Stimulated activated CD4-positive, alpha-beta T cell treated with anti-CD3 and anti-CD28 coated beads, TNF-alpha, amount 100 ng/mL, for 4 hours (primary cell): ENCODE results near the gene CCDC142.
"Not testable (repeated sequence)": the region's sequence is repeated elsewhere in the genome, so short reads cannot be mapped to it uniquely, and the experiment has no call there.

Source experiments
- DNase-seq, 3 experiments: peaks; one replicate each; pipeline ENCODE4 v3.0.0-alpha.2; 2020; ENCODE audit warnings: low read depth in 3 of 3

Gene CCDC142

DNA sequence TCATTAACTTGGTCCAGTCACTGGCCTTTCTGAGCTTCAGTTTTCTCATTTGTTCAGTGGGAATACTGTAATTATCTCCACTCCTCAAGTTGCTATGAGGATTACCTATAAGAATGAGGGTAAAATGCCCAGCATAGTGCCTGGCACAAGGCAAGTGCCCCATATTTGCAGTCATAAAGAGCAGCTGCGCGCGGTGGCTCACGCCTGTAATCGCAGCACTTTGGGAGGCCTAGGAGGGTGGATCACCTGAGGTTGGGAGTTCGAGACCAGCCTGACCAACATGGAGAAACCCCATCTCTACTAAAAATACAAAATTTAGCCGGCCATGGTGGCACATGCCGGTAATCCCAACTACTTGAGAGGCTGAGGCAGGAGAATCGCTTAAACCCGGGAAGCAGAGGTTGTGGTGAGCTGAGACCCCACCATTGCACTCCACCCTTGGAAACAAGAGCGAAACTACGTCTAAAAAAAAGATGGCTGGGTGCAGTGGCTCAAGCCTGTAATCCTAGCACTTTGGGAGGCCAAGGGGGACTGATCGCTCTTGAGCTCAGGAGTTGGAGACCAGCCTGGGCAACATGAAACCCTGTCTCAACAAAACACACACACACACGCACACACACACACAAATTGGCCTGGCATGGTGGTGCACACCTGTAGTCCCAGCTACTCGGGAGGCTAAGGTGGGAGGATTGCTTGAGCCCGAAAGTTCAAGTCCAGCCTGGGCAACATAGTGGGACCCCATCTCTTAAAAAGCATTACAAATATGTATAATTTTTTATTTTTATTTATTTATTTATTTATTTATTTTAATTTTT lies 40.1 kb downstream of the CCDC142 start:
- DNase-seq, result not testable (repeated sequence)

- DNase-seq, result no peak
Measured at GRCh38 chr2:74441690-74442482, 40.9 kb downstream of the CCDC142 start, which contains the start of gene RTKN. Gene RTKN, minus strand, starts transcription at chr2:74441937. Its CDS starts 121 bp downstream, at chr2:74441816.

- no peak for DNase-seq
Measured at GRCh38 chr2:74441170-74441689, 41.6 kb downstream of the CCDC142 start.

- peak in 1 of 3 experiments; percentile 27 for DNase-seq
Measured at GRCh38 chr2:74440378-74441169, 42.2 kb downstream of the CCDC142 start.

- DNase-seq, result no peak
Measured at GRCh38 chr2:74439803-74440377, 42.9 kb downstream of the CCDC142 start.

GRCh38 chr2:74439373-74439772 lies 43.4 kb downstream of the CCDC142 start:
- no peak for DNase-seq

DNA sequence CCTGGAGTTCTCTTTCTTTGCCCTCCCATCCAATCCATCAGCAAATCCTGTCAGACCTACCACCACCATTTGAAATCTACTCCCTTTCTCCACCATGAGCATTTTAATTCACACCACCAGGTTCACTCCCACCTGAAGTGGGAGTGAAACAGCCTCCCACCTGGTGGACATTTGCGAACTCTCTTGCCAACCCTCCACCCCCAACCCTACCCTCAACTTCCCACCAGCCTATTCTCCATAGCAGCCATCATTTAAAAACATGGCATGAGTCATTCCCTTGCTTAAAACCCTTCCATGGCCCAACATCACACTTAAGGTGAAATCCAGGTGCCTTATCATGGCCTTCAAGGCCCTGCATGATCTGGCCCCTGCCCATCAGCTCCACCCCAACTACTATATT lies 44.5 kb downstream of the CCDC142 start:
- DNase-seq, result no peak

GRCh38 chr2:74436848-74437695 lies 45.7 kb downstream of the CCDC142 start:
- no peak for DNase-seq

DNA sequence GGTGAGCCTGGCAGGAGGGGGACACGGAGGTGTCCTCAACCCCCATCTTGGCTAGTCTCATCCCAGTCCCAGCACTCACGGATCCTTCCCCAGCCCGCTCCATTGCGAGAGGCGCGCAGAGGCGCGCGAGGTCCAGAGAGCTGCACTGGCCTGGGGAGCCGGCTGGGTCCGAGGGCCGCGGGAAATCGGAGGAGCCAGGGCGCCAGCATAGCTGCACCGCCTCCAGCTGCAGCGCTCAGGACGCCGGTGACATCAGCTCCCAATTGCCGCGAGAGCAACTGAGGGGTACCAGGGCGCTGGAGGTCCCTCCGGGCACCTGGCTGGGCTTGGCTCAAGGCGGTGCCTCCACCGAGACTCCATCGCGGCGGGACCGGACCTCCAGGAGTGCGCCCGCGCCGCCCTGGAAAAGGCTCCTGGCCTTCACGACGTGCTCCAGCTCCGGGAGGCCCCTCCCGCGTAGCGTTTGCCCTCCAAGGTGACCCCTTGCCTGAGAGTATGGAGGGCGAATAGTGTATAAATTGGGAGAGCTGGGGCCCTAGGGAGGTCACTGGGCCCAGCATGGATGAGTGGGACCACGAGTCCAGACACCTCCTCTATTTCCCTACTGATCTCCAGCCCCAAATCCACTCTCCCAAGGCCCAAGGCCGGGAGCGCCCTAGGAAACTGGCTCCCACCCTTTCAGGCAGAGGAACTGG lies 46.5 kb downstream of the CCDC142 start:
- DNase-seq, result no peak

DNA sequence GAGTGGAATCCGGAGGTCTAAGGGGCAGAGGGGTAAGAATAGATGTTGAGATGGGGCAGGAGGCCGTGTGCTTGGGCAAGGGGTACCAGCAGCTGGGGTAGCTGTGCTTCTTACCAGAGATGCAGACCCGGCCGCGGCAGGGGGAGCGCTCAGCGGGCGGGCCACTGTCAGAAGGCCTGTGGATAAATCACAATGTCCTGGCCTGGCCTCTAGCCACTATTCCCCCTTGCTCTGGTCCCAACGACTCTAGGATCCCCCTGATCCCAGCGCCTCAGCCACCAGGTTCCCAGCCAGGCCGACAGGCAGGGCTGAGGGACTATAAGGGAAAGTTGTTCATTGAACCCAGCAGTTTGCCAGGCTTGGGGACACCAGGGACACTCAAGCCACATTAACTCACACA lies 52.3 kb downstream of the CCDC142 start:
- DNase-seq, result no peak

GRCh38 chr2:74429487-74430451 lies 53.0 kb downstream of the CCDC142 start:
- DNase-seq, result no peak

DNA sequence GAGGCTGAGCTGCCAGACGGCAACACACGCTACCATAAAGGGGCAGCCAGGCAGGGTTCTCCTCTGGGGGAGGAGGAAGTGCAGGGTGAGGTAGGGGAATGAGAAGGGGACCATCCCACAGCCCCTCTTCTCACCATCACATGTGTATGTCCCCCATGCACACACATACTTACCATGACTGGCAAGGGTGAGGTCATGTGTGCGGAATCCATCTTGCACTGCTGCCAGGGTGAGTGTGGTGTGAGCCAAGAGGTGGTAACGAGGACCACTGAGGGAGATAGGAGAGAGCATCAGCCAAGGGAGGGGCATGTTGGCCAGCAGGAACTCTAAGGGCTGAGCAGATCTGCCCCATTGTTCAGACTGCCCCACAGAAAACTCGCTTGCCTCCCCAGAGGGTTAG lies 54.1 kb downstream of the CCDC142 start:
- DNase-seq, result no peak

DNA sequence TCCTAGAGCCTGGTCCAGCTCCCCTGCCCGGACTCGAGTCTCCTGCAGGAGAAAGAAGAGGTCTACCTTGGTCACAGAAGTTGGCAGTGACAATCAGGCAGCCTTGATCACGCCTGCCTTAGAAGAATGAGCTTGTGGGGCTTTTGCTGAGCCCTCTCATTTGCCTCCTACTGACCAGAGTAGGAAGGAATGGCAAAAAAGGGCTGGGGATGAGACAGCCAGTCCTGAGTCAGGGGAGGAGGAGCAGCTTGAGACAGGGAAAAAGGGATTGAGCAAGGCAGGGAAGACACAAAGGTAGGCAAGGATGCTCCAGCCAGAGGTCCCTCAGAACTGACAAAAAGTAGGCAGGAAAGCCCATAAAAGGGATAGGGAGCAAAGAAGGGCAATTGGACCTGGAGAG lies 55.2 kb downstream of the CCDC142 start:
- no peak for DNase-seq

GRCh38 chr2:74426181-74426758 lies 56.5 kb downstream of the CCDC142 start:
- no peak for DNase-seq

GRCh38 chr2:74425523-74425922 lies 57.3 kb downstream of the CCDC142 start:
- DNase-seq, result no peak

- DNase-seq, result no peak
Measured at GRCh38 chr2:74424995-74425406, 57.8 kb downstream of the CCDC142 start.

GRCh38 chr2:74424139-74424992 lies 58.4 kb downstream of the CCDC142 start:
- no peak for DNase-seq
